OCI-LY7 (cell line): ENCODE measurements around the gene THG1L.

Experiments used
- CTCF ChIP-seq: fragments of 200-600 bp; sonication (generic); conservative IDR thresholded peaks from 2 replicates; pipeline ENCODE4 v1.5.1; 2014; ENCODE audit warnings: mild to moderate bottlenecking, antibody characterized with exemption, low read length, moderate library complexity, mixed read lengths
- EZH2phosphoT487 ChIP-seq: fragments of 200-600 bp; sonication (generic); IDR thresholded peaks from 2 replicates; pipeline ENCODE4 v1.6.1; 2018; ENCODE audit warnings: low read depth, borderline replicate concordance, mild to moderate bottlenecking, mixed run types, antibody characterized with exemption, low read length, moderate library complexity, mixed read lengths

GRCh38 chr5:157744051-157745011, 13.1 kb downstream of the THG1L start:
- TF ChIP-seq CTCF (no peak), EZH2phosphoT487 (no peak)
